Measurements from ENCODE around the gene CHMP4A.

Gene CHMP4A

DNA sequence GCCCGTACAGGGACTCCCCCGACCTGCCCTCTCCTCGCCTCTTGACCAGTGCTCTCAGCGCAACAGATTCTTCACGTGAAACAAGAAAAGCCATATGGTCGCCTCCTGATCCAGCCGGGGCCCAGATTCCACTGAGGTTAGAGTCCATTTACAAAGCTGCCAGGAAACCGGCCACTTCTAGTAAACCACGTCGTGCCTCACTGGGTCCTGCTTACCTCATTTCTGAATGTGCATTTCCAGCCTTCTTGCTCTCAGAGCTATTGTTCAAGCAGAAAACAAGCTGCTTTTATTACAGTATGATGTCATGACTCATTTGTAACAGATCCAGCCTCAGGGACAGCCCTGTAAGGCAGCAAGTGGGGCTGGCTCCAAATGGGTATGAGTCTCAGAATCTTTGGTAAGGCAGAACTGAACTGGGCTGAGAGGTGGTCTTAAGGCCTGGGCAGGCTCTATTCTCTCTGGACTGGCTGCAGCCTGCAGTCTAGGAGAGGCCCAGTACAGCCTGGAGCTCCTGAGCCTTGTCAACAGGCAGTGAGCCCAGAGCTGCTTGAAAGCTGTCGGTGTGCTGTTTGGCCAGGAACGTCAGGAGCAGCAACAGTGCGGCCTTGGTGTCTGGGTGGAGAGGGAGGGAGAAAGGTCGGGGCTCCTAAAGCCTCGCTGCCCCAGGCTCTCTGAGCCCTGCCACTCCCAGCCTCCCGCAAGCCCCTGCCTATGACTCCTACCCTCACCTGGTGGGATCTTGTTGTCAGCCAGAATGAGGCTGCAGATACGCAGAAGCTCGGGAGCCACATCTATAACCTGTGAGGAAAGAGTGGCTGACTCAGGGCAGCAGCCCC lies 33.1 kb downstream of the CHMP4A start:
- no peaks in the 10 kb centered on the region for H3K4me1 ChIP-seq
- H3K9me3 ChIP-seq (ENCODE audit: control insufficient read depth, low read length): no peaks in the 10 kb centered on the region
- H3K27me3 ChIP-seq (ENCODE audit: control insufficient read depth, insufficient read depth, low read length): no peaks in the 10 kb centered on the region
- no peak overlapping the region for H3K9ac ChIP-seq
- TF ChIP-seq, protein P1, sequence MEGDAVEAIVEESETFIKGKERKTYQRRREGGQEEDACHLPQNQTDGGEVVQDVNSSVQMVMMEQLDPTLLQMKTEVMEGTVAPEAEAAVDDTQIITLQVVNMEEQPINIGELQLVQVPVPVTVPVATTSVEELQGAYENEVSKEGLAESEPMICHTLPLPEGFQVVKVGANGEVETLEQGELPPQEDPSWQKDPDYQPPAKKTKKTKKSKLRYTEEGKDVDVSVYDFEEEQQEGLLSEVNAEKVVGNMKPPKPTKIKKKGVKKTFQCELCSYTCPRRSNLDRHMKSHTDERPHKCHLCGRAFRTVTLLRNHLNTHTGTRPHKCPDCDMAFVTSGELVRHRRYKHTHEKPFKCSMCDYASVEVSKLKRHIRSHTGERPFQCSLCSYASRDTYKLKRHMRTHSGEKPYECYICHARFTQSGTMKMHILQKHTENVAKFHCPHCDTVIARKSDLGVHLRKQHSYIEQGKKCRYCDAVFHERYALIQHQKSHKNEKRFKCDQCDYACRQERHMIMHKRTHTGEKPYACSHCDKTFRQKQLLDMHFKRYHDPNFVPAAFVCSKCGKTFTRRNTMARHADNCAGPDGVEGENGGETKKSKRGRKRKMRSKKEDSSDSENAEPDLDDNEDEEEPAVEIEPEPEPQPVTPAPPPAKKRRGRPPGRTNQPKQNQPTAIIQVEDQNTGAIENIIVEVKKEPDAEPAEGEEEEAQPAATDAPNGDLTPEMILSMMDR (IDR thresholded peaks at IDR 0.05): no peak
- no peak overlapping the region for H3K4me2 ChIP-seq (ENCODE audit: low read length)
- no peaks in the 10 kb centered on the region for H3K79me2 ChIP-seq
- H2AFZ ChIP-seq: no peak overlapping the region
- H3K4me3 ChIP-seq (ENCODE audit: low read depth, low read length): no peak overlapping the region
- no peak overlapping the region for H3K27ac ChIP-seq
- H3K36me3 ChIP-seq (ENCODE audit: control insufficient read depth, insufficient read depth, low read length): no peaks in the 10 kb centered on the region

DNA sequence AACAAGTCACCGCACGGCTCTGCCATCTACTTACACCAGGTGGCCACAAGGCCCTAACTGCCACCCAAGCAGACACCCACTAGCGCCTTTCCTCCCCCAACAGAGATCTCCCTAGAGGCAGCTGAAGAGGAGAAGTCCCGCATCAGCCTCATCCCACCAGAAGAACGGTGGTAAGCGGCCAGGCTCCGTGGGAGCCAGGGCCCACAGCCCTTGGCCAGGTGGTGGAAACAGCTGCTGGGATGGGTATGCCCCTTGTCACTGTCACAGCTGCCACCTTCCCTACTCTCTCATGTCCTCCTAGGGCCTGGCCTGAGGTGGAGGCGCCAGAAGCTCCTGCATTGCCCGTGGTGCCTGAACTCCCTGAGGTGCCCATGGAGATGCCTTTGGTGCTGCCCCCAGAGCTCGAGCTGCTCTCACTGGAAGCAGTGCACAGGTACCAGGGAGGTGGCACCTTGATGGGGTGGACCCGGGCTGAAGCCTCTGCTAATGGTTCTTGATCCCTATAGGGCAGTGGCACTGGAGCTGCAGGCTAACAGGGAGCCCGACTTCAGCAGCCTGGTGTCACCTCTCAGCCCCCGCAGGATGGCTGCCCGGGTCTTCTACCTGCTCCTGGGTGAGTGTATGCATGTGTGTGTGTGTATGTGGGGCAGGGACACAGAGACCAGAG lies 33.9 kb downstream of the CHMP4A start:
- no peaks in the 10 kb centered on the region for H3K79me2 ChIP-seq
- H3K9me3 ChIP-seq (ENCODE audit: control insufficient read depth, low read length): no peaks in the 10 kb centered on the region
- H3K27me3 ChIP-seq (ENCODE audit: control insufficient read depth, insufficient read depth, low read length): no peaks in the 10 kb centered on the region
- TF ChIP-seq, protein P1 (IDR thresholded peaks at IDR 0.05): no peak
- H3K9ac ChIP-seq: no peak overlapping the region
- H3K27ac ChIP-seq: no peak overlapping the region
- H3K36me3 ChIP-seq (ENCODE audit: control insufficient read depth, insufficient read depth, low read length): no peaks in the 10 kb centered on the region
- no peak overlapping the region for H3K4me3 ChIP-seq (ENCODE audit: low read depth, low read length)
- no peak overlapping the region for H2AFZ ChIP-seq
- no peak overlapping the region for H3K4me2 ChIP-seq (ENCODE audit: low read length)
- no peaks in the 10 kb centered on the region for H3K4me1 ChIP-seq

DNA sequence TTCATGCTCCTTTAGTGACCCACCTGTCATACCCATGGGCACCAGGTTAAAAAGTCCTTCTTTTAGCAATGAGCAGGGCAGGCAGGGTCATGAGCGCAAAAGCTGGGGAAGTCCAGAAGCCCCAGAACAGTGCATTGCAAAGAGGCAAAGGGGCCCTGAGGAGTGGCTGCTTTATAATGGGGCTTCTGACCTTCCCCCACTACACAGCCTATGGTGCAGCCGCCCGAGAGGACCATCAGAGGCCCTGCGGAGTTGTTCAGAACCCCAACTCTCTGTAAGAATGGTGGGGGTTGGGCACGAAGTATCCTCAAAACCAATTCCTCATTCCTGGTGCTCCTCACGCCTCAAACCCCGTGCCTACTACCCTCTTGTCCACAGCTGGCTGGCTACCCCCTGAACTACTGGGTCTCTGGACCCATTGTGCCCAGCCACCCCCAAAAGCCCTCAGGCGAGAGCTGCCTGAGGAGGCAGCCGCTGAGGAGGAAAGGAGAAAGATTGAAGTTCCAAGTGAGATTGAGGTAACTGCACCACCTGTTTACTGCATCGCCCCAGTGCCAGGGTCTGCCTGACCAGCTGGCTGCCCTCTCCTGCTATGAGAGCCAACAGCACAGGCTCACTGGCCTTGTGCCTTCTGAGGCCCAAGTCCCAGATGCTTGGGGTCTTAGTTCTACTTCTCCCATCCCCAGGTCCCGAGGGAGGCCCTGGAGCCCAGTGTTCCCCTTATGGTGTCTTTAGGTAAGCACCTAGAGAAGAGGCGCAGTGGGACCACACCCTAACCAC lies 34.7 kb downstream of the CHMP4A start:
- Histone ChIP-seq H3K79me2 (no peaks in the 10 kb centered on the region), H3K4me2 (ENCODE audit: low read length) (no peak overlapping the region), H3K4me3 (ENCODE audit: low read depth, low read length) (no peak overlapping the region), H3K9me3 (ENCODE audit: control insufficient read depth, low read length) (no peaks in the 10 kb centered on the region), H3K36me3 (ENCODE audit: control insufficient read depth, insufficient read depth, low read length) (no peaks in the 10 kb centered on the region), H3K9ac (no peak overlapping the region), H3K27ac (no peak overlapping the region), H3K27me3 (ENCODE audit: control insufficient read depth, insufficient read depth, low read length) (no peaks in the 10 kb centered on the region), H2AFZ (no peak overlapping the region), H3K4me1 (no peaks in the 10 kb centered on the region)
- TF ChIP-seq, protein P1 (IDR thresholded peaks at IDR 0.05): no peak

DNA sequence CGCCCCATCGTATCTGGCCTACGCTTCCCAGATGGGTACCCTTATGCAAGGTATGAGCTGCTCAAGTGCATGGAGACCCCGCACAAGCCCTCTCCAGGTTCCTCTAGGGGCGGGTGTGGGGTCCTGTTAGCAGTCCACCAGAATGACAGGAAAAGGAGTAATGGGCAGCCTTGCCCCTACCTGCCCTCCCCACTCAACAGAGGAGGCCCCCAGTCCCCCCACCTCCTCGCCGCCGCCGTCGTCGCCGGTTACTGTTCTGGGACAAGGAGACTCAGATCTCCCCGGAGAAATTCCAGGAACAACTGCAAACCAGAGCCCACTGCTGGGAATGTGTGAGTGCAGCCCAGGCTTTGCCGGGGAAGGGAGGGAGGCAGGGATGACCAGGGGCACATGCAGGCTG lies 35.4 kb downstream of the CHMP4A start:
- Histone ChIP-seq H3K4me2 (ENCODE audit: low read length) (no peak overlapping the region), H3K36me3 (ENCODE audit: control insufficient read depth, insufficient read depth, low read length) (no peaks in the 10 kb centered on the region), H3K27ac (no peak overlapping the region), H3K9ac (no peak overlapping the region), H2AFZ (no peak overlapping the region), H3K79me2 (no peaks in the 10 kb centered on the region), H3K4me1 (no peaks in the 10 kb centered on the region), H3K9me3 (ENCODE audit: control insufficient read depth, low read length) (no peaks in the 10 kb centered on the region), H3K27me3 (ENCODE audit: control insufficient read depth, insufficient read depth, low read length) (no peaks in the 10 kb centered on the region), H3K4me3 (ENCODE audit: low read depth, low read length) (no peak overlapping the region)
- TF ChIP-seq, protein P1 (IDR thresholded peaks at IDR 0.05): no peak
